ENCODE measurements around the gene KRT85. TPM values are rescaled to one million over a fixed set of nuclear protein-coding genes. Genes with fewer than 3 reads are reported as not detected.

KRT85 gene
- total and polyA plus RNA-seq, 5 donors from 2014 or later: not detected

- Histone ChIP-seq H3K36me3 (ENCODE audit: control insufficient read depth, insufficient read depth, low read length) (no peaks in the 10 kb centered on the region), H3K27me3 (ENCODE audit: control insufficient read depth, insufficient read depth, low read length) (no peaks in the 10 kb centered on the region), H3K4me1 (ENCODE audit: control insufficient read depth, insufficient read depth, low read length, poor library complexity, severe bottlenecking) (no peaks in the 10 kb centered on the region), H3K9me3 (ENCODE audit: control insufficient read depth in 2 of 2, low read length in 2 of 2) (no peaks in the 10 kb centered on the region), H3K27ac (ENCODE audit: insufficient read depth, low read length, poor library complexity, severe bottlenecking) (no peak overlapping the region), H3K4me3 (ENCODE audit: low read depth, low read length) (no peak overlapping the region)
- peaks cover 0 to 2% (median 0%) of the 10 kb centered on the region in 7 donors for H3K9me3 Mint-ChIP-seq
- H3K36me3 Mint-ChIP-seq: no peaks in the 10 kb centered on the region
- no peak overlapping the region for H3K4me3 Mint-ChIP-seq
- no peak overlapping the region for H3K27ac Mint-ChIP-seq
- peaks cover 6% of the 10 kb centered on the region for H3K27me3 Mint-ChIP-seq
- no peak for ATAC-seq (ENCODE audit: low read depth in 2 of 2)
- no peaks in the 10 kb centered on the region for H3K4me1 Mint-ChIP-seq
- DNase-seq: no peak
These were observed 34.2 kb upstream of the KRT85 start for GRCh38 chr12:52401526-52401925.

- no peaks in the 10 kb centered on the region for H3K4me1 ChIP-seq (ENCODE audit: control insufficient read depth, insufficient read depth, low read length, poor library complexity, severe bottlenecking)
- Mint-ChIP-seq H3K27ac (no peak overlapping the region), H3K4me3 (no peak overlapping the region), H3K36me3 (no peaks in the 10 kb centered on the region), H3K4me1 (no peaks in the 10 kb centered on the region), H3K27me3 (peaks cover 6% of the 10 kb centered on the region), H3K9me3 (peaks cover 0 to 2% (median 0%) of the 10 kb centered on the region in 7 donors)
- H3K36me3 ChIP-seq (ENCODE audit: control insufficient read depth, insufficient read depth, low read length): no peaks in the 10 kb centered on the region
- H3K4me3 ChIP-seq (ENCODE audit: low read depth, low read length): no peak overlapping the region
- H3K9me3 ChIP-seq (ENCODE audit: control insufficient read depth in 2 of 2, low read length in 2 of 2): no peaks in the 10 kb centered on the region
- no peak for ATAC-seq (ENCODE audit: low read depth in 2 of 2)
- H3K27me3 ChIP-seq (ENCODE audit: control insufficient read depth, insufficient read depth, low read length): no peaks in the 10 kb centered on the region
- no peak overlapping the region for H3K27ac ChIP-seq (ENCODE audit: insufficient read depth, low read length, poor library complexity, severe bottlenecking)
- no peak for DNase-seq
These were observed 33.6 kb upstream of the KRT85 start for GRCh38 chr12:52400906-52401305.

GRCh38 chr12:52399756-52400155 lies 32.5 kb upstream of the KRT85 start:
- H3K4me1 Mint-ChIP-seq: no peaks in the 10 kb centered on the region
- Histone ChIP-seq H3K4me3 (ENCODE audit: low read depth, low read length) (no peak overlapping the region), H3K27me3 (ENCODE audit: control insufficient read depth, insufficient read depth, low read length) (no peaks in the 10 kb centered on the region), H3K9me3 (ENCODE audit: control insufficient read depth in 2 of 2, low read length in 2 of 2) (no peaks in the 10 kb centered on the region), H3K27ac (ENCODE audit: insufficient read depth, low read length, poor library complexity, severe bottlenecking) (no peak overlapping the region), H3K36me3 (ENCODE audit: control insufficient read depth, insufficient read depth, low read length) (no peaks in the 10 kb centered on the region), H3K4me1 (ENCODE audit: control insufficient read depth, insufficient read depth, low read length, poor library complexity, severe bottlenecking) (no peaks in the 10 kb centered on the region)
- H3K36me3 Mint-ChIP-seq: no peaks in the 10 kb centered on the region
- peaks cover 0 to 2% (median 0%) of the 10 kb centered on the region in 7 donors for H3K9me3 Mint-ChIP-seq
- peaks cover 6% of the 10 kb centered on the region for H3K27me3 Mint-ChIP-seq
- H3K27ac Mint-ChIP-seq: no peak overlapping the region
- no peak overlapping the region for H3K4me3 Mint-ChIP-seq
- DNase-seq (no peak), ATAC-seq (ENCODE audit: low read depth in 2 of 2) (no peak)

GRCh38 chr12:52398176-52398575 lies 30.9 kb upstream of the KRT85 start:
- no peak overlapping the region for H3K27ac Mint-ChIP-seq
- no peak overlapping the region for H3K4me3 Mint-ChIP-seq
- H3K4me1 ChIP-seq (ENCODE audit: control insufficient read depth, insufficient read depth, low read length, poor library complexity, severe bottlenecking): no peaks in the 10 kb centered on the region
- no peaks in the 10 kb centered on the region for H3K36me3 Mint-ChIP-seq
- H3K36me3 ChIP-seq (ENCODE audit: control insufficient read depth, insufficient read depth, low read length): no peaks in the 10 kb centered on the region
- ATAC-seq (ENCODE audit: low read depth in 2 of 2): no peak
- no peaks in the 10 kb centered on the region for H3K27me3 ChIP-seq (ENCODE audit: control insufficient read depth, insufficient read depth, low read length)
- H3K9me3 Mint-ChIP-seq: peaks cover 0 to 2% (median 0%) of the 10 kb centered on the region in 7 donors
- H3K9me3 ChIP-seq (ENCODE audit: control insufficient read depth in 2 of 2, low read length in 2 of 2): no peaks in the 10 kb centered on the region
- no peak overlapping the region for H3K4me3 ChIP-seq (ENCODE audit: low read depth, low read length)
- no peak overlapping the region for H3K27ac ChIP-seq (ENCODE audit: insufficient read depth, low read length, poor library complexity, severe bottlenecking)
- no peaks in the 10 kb centered on the region for H3K4me1 Mint-ChIP-seq
- no peak for DNase-seq
- peaks cover 8% of the 10 kb centered on the region for H3K27me3 Mint-ChIP-seq

- no peak overlapping the region for H3K27ac Mint-ChIP-seq
- no peak overlapping the region for H3K4me3 Mint-ChIP-seq
- H3K36me3 ChIP-seq (ENCODE audit: control insufficient read depth, insufficient read depth, low read length): no peaks in the 10 kb centered on the region
- DNase-seq: no peak
- no peaks in the 10 kb centered on the region for H3K27me3 ChIP-seq (ENCODE audit: control insufficient read depth, insufficient read depth, low read length)
- no peak for ATAC-seq (ENCODE audit: low read depth in 2 of 2)
- no peaks in the 10 kb centered on the region for H3K4me1 Mint-ChIP-seq
- peaks cover 0 to 1% (median 0%) of the 10 kb centered on the region in 7 donors for H3K9me3 Mint-ChIP-seq
- no peaks in the 10 kb centered on the region for H3K9me3 ChIP-seq (ENCODE audit: control insufficient read depth in 2 of 2, low read length in 2 of 2)
- H3K27me3 Mint-ChIP-seq: peaks cover 11% of the 10 kb centered on the region
- H3K4me3 ChIP-seq (ENCODE audit: low read depth, low read length): no peak overlapping the region
- no peaks in the 10 kb centered on the region for H3K4me1 ChIP-seq (ENCODE audit: control insufficient read depth, insufficient read depth, low read length, poor library complexity, severe bottlenecking)
- no peaks in the 10 kb centered on the region for H3K36me3 Mint-ChIP-seq
- H3K27ac ChIP-seq (ENCODE audit: insufficient read depth, low read length, poor library complexity, severe bottlenecking): no peak overlapping the region
These were observed 29.4 kb upstream of the KRT85 start for GRCh38 chr12:52396656-52397055.

- Mint-ChIP-seq H3K36me3 (no peaks in the 10 kb centered on the region), H3K9me3 (peaks cover 0 to 1% (median 0%) of the 10 kb centered on the region in 7 donors), H3K27me3 (peaks cover 11% of the 10 kb centered on the region), H3K4me3 (no peak overlapping the region), H3K4me1 (no peaks in the 10 kb centered on the region), H3K27ac (no peak overlapping the region)
- H3K4me3 ChIP-seq (ENCODE audit: low read depth, low read length): no peak overlapping the region
- no peaks in the 10 kb centered on the region for H3K4me1 ChIP-seq (ENCODE audit: control insufficient read depth, insufficient read depth, low read length, poor library complexity, severe bottlenecking)
- DNase-seq (no peak), ATAC-seq (ENCODE audit: low read depth in 2 of 2) (no peak)
- H3K27ac ChIP-seq (ENCODE audit: insufficient read depth, low read length, poor library complexity, severe bottlenecking): no peak overlapping the region
- H3K27me3 ChIP-seq (ENCODE audit: control insufficient read depth, insufficient read depth, low read length): no peaks in the 10 kb centered on the region
- H3K36me3 ChIP-seq (ENCODE audit: control insufficient read depth, insufficient read depth, low read length): no peaks in the 10 kb centered on the region
- H3K9me3 ChIP-seq (ENCODE audit: control insufficient read depth in 2 of 2, low read length in 2 of 2): no peaks in the 10 kb centered on the region
These were observed 28.6 kb upstream of the KRT85 start for GRCh38 chr12:52395761-52396434.

GRCh38 chr12:52394836-52395405 lies 27.6 kb upstream of the KRT85 start:
- ATAC-seq (ENCODE audit: low read depth in 2 of 2) (no peak), DNase-seq (no peak)
- Histone ChIP-seq H3K27ac (ENCODE audit: insufficient read depth, low read length, poor library complexity, severe bottlenecking) (no peak overlapping the region), H3K4me3 (ENCODE audit: low read depth, low read length) (no peak overlapping the region), H3K36me3 (ENCODE audit: control insufficient read depth, insufficient read depth, low read length) (no peaks in the 10 kb centered on the region), H3K4me1 (ENCODE audit: control insufficient read depth, insufficient read depth, low read length, poor library complexity, severe bottlenecking) (no peaks in the 10 kb centered on the region), H3K27me3 (ENCODE audit: control insufficient read depth, insufficient read depth, low read length) (no peaks in the 10 kb centered on the region), H3K9me3 (ENCODE audit: control insufficient read depth in 2 of 2, low read length in 2 of 2) (no peaks in the 10 kb centered on the region)
- Mint-ChIP-seq H3K27me3 (peaks cover 11% of the 10 kb centered on the region), H3K4me1 (no peaks in the 10 kb centered on the region), H3K4me3 (no peak overlapping the region), H3K36me3 (no peaks in the 10 kb centered on the region), H3K27ac (no peak overlapping the region), H3K9me3 (peaks cover 0 to 1% (median 0%) of the 10 kb centered on the region in 7 donors)

GRCh38 chr12:52392465-52393007 lies 25.3 kb upstream of the KRT85 start:
- Histone ChIP-seq H3K9me3 (ENCODE audit: control insufficient read depth in 2 of 2, low read length in 2 of 2) (no peaks in the 10 kb centered on the region), H3K4me3 (ENCODE audit: low read depth, low read length) (no peak overlapping the region), H3K27ac (ENCODE audit: insufficient read depth, low read length, poor library complexity, severe bottlenecking) (no peak overlapping the region), H3K27me3 (ENCODE audit: control insufficient read depth, insufficient read depth, low read length) (no peaks in the 10 kb centered on the region), H3K4me1 (ENCODE audit: control insufficient read depth, insufficient read depth, low read length, poor library complexity, severe bottlenecking) (no peaks in the 10 kb centered on the region), H3K36me3 (ENCODE audit: control insufficient read depth, insufficient read depth, low read length) (no peaks in the 10 kb centered on the region)
- Mint-ChIP-seq H3K4me3 (no peak overlapping the region), H3K27ac (no peak overlapping the region), H3K9me3 (no peaks in the 10 kb centered on the region), H3K27me3 (peaks cover 5% of the 10 kb centered on the region), H3K36me3 (no peaks in the 10 kb centered on the region), H3K4me1 (no peaks in the 10 kb centered on the region)
- DNase-seq: no peak
- ATAC-seq (ENCODE audit: low read depth in 2 of 2): no peak
